Kidney (tissue), 14 donors: ENCODE measurements around the gene STIM1. TPM values are rescaled to one million over a fixed set of nuclear protein-coding genes. Genes with fewer than 3 reads are reported as not detected.

Experiments
- DNase-seq, 5 donors: peaks; one replicate each; pipeline ENCODE4 v3.0.0-alpha.2; 2013 to 2020
- FAIRE-seq: peaks from 2 replicates; lab custom pipeline; 2012; peaks lifted over from hg19 to GRCh38; lab: Jason Lieb, UNC
- H3K27ac ChIP-seq, 2 donors: one replicate each; pipeline ENCODE4 v1.7.0; 2013; ENCODE audit warnings: low read depth in 2 of 2, low read length in 2 of 2, inconsistent platforms in 1 of 2
- H3K27me3 ChIP-seq: one replicate; pipeline ENCODE4 v1.7.1; 2013; ENCODE audit warnings: low read length, inconsistent platforms; ENCODE audit not compliant: control insufficient read depth, insufficient read depth
- H3K36me3 ChIP-seq, 3 donors: one replicate each; pipeline versions ENCODE4 v1.7.0 to v1.7.1; 2013; ENCODE audit warnings: low read length in 3 of 3, control low read depth in 1 of 3, inconsistent platforms in 1 of 3; ENCODE audit not compliant: insufficient read depth in 3 of 3, control insufficient read depth in 2 of 3
- H3K4me1 ChIP-seq, 3 donors: one replicate each; pipeline versions ENCODE4 v1.7.0 to v1.7.1; 2013; ENCODE audit warnings: low read length in 3 of 3, inconsistent platforms in 1 of 3, low read depth in 1 of 3; ENCODE audit not compliant: control insufficient read depth in 2 of 3, insufficient read depth in 2 of 3
- H3K4me3 ChIP-seq, 3 donors: one replicate each; pipeline versions ENCODE4 v1.7.0 to v1.8.1; 2013; ENCODE audit warnings: low read length in 3 of 3, control low read depth in 1 of 3, inconsistent platforms in 1 of 3
- H3K9ac ChIP-seq, 3 donors: one replicate each; pipeline versions ENCODE4 v1.7.0 to v1.7.1; 2013; ENCODE audit warnings: low read length in 3 of 3, control low read depth in 1 of 3, inconsistent platforms in 1 of 3
- H3K9me3 ChIP-seq, 3 donors: one replicate each; pipeline versions ENCODE4 v1.7.0 to v1.7.1; 2013; ENCODE audit warnings: low read length in 3 of 3, control low read depth in 1 of 3, inconsistent platforms in 1 of 3; ENCODE audit not compliant: control insufficient read depth in 2 of 3, insufficient read depth in 1 of 3
- CTCF ChIP-seq: IDR thresholded peaks from 3 replicates; pipeline ENCODE4 v1.5.1; 2012; ENCODE audit warnings: mild to moderate bottlenecking, moderate library complexity, borderline replicate concordance; ENCODE audit not compliant: insufficient read depth; ENCODE audit errors: extremely low read depth
- intact Hi-C: fragments of 100-400 bp; cut with DNase I; formaldehyde crosslinking; loops from one replicate; pipeline ENCODE4 v1.11.1; 2022
- polyA plus RNA-seq: library from polyadenylated mRNA; stranded (reverse); fragments of 350-450 nt; fragmentation: Illumina TruSeq; extraction: RNeasy Lipid Tissue Mini Kit (QIAGEN cat#74804); gene quantifications from one replicate; pipeline ENCODE4 v1.2.3, GENCODE V29; 2014; ENCODE audit warnings: low read depth, low replicate concordance; ENCODE audit not compliant: insufficient read depth
- total RNA-seq: library from RNA; stranded (reverse); fragmentation: NEBNext Ultra II Directional; extraction: Animal tissue kit (Norgen Biotek cat#: 25700); gene quantifications from one replicate; pipeline ENCODE4 v1.2.1, GENCODE V29; 2021
- donor health status: control.
- donor health status: control.
- donor health status: control.
- donor health status: control.
- donor health status: control.
- donor health status: DM: yes; HTN: yes; CAD: no.
- donor health status: Normal renal cell carcinoma (clear cell type).

STIM1 gene
- total and polyA plus RNA-seq, 2 donors from 2014 or later, result 15.7 to 68.0 TPM

GRCh38 chr11:4092026-4092425, 236.6 kb downstream of the STIM1 start:
- peaks cover 0 to 2% (median 0%) of the 10 kb centered on the region in 3 donors for H3K36me3 ChIP-seq
- no peaks in the 10 kb centered on the region for H3K27me3 ChIP-seq
- TF ChIP-seq CTCF, result no peak
- no peak for DNase-seq
- H3K27ac ChIP-seq, result no peak overlapping the region
- no peaks in the 10 kb centered on the region for H3K9me3 ChIP-seq
- no peak overlapping the region for H3K4me3 ChIP-seq
- no peak for FAIRE-seq
- intact Hi-C loops, result no loop called here
- peaks cover 0 to 6% (median 0%) of the 10 kb centered on the region in 3 donors for H3K4me1 ChIP-seq
- no peak overlapping the region for H3K9ac ChIP-seq

- Histone ChIP-seq H3K27ac (peak overlapping the region; percentile 82 to 87), H3K4me1 (peaks cover 0 to 6% (median 0%) of the 10 kb centered on the region in 3 donors), H3K4me3 (peak overlapping the region; percentile 76 to 89 (median 78)), H3K27me3 (no peaks in the 10 kb centered on the region), H3K9ac (peak overlapping the region; percentile 66 to 96 (median 86)), H3K36me3 (no peaks in the 10 kb centered on the region), H3K9me3 (no peaks in the 10 kb centered on the region)
- no peak for DNase-seq
- no peak for TF ChIP-seq CTCF
- intact Hi-C loops, result no loop called here
- FAIRE-seq, result no peak
These were observed 238.3 kb downstream of the STIM1 start for GRCh38 chr11:4093519-4094347.

GRCh38 chr11:4094348-4095291, 239.2 kb downstream of the STIM1 start, which contains the start of gene RRM1:
Gene RRM1, plus strand, starts transcription at chr11:4094799. Its CDS starts 214 bp downstream, at chr11:4095013.
- peaks cover 0 to 6% (median 0%) of the 10 kb centered on the region in 3 donors for H3K4me1 ChIP-seq
- FAIRE-seq, result peak; percentile 72
- H3K4me3 ChIP-seq, result peak within 1 kb of the TSS; percentile 76 to 89 (median 78)
- TF ChIP-seq CTCF, result no peak
- H3K9me3 ChIP-seq, result no peaks in the 10 kb centered on the region
- H3K9ac ChIP-seq, result peak within 1 kb of the TSS; percentile 66 to 96 (median 86)
- intact Hi-C loops, result no loop called here
- H3K27ac ChIP-seq, result peak within 1 kb of the TSS; percentile 82 to 87
- no peaks in the 10 kb centered on the region for H3K27me3 ChIP-seq
- peak; percentile 98 to 99 (median 98) for DNase-seq
- H3K36me3 ChIP-seq, result no peaks in the 10 kb centered on the region
